Vagina (tissue), 2 donors: ENCODE measurements around the gene VWA5B2.

ENCODE experiments used
- POLR2A ChIP-seq, 2 donors: fragments of 450-650 bp; IDR thresholded peaks; one replicate each; pipeline ENCODE4 v1.6.1; 2017; ENCODE audit warnings: antibody characterized with exemption in 2 of 2, mild to moderate bottlenecking in 2 of 2, moderate library complexity in 2 of 2
- TF ChIP-seq, protein P1 (sequence below), 3 experiments: fragments of 450-650 bp in 2 of 3; fragments of 200-600 bp in 1 of 3; sonication (generic) in 1 of 3; IDR thresholded peaks; one replicate each; pipeline ENCODE4 v1.5.1; 2017 to 2019; ENCODE audit warnings: antibody characterized with exemption in 3 of 3, mild to moderate bottlenecking in 2 of 3, moderate library complexity in 2 of 3

DNA sequence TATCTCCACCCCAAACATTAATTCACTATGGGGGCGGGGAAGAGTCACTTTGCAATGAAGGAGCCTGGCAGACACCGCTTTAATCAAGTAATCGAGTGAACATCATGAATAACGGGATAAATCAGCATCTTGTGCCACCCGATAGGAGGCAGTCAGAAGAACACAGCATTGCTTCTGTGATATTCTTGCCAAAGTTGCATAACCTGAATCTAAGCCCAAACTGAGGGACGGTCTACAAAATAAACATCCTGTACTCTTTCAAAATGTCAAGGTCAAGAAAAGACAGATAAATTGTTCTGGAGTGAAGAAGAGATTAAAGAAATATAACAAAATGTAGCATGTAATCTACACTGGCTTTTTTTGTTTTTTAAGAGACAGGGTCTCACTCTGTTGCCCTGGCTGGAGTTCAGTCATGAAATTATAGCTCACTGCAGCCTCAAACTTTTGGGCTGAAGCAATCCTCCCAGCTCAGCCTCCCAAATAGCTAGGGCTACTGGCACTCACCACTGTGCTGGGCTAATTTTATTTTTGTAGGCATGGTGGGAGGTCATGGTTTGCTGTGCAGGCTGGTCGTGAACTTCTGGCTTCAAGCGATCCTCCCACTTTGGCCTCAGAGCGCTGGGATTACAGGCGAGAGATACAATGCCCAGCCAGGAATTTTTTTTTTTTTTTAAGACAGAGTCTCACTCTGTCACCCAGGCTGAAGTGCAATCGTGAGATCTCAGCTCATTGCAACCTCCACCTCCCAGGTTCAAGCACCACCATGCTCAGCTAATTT lies 20.1 kb upstream of the VWA5B2 start:
- TF ChIP-seq, protein P1, sequence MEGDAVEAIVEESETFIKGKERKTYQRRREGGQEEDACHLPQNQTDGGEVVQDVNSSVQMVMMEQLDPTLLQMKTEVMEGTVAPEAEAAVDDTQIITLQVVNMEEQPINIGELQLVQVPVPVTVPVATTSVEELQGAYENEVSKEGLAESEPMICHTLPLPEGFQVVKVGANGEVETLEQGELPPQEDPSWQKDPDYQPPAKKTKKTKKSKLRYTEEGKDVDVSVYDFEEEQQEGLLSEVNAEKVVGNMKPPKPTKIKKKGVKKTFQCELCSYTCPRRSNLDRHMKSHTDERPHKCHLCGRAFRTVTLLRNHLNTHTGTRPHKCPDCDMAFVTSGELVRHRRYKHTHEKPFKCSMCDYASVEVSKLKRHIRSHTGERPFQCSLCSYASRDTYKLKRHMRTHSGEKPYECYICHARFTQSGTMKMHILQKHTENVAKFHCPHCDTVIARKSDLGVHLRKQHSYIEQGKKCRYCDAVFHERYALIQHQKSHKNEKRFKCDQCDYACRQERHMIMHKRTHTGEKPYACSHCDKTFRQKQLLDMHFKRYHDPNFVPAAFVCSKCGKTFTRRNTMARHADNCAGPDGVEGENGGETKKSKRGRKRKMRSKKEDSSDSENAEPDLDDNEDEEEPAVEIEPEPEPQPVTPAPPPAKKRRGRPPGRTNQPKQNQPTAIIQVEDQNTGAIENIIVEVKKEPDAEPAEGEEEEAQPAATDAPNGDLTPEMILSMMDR (IDR thresholded peaks at IDR 0.05), result no peak
- TF ChIP-seq POLR2A (IDR thresholded peaks at IDR 0.05), result no peak
